Measurements from ENCODE around the gene EXOC3L4.

The EXOC3L4 gene

DNA sequence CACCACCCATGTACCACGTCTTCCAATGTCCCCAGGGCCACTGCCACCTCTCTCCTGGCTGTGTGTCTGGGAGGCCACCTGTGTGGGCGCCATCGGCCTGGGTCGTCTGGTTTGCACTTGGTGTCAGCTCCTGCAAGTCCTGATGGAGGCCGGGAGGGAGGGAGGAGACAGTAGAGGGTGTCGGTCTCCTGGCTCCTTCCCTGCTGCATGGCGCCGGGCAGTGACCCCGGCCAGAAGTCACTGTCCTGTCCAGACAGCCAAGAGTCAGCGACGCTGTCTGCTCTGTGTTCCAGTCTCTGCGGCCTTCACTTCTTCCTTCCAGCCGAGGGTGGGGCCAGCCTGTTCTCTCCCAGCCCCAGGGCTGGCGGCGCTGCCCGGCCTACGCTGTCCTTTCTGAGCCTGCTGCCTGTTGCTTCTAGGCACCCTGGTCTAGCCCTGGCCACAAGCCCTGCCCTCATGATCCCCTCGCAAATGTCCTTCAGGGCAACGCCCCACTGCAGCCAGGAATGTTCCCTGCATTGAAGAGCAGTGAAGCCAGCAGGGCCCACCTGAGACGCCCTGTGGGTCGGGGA lies 23.5 kb upstream of the EXOC3L4 start:
- DNase-seq (ENCODE audit: low read depth in 1 of 2, low spot score in 1 of 2), result no peak

DNA sequence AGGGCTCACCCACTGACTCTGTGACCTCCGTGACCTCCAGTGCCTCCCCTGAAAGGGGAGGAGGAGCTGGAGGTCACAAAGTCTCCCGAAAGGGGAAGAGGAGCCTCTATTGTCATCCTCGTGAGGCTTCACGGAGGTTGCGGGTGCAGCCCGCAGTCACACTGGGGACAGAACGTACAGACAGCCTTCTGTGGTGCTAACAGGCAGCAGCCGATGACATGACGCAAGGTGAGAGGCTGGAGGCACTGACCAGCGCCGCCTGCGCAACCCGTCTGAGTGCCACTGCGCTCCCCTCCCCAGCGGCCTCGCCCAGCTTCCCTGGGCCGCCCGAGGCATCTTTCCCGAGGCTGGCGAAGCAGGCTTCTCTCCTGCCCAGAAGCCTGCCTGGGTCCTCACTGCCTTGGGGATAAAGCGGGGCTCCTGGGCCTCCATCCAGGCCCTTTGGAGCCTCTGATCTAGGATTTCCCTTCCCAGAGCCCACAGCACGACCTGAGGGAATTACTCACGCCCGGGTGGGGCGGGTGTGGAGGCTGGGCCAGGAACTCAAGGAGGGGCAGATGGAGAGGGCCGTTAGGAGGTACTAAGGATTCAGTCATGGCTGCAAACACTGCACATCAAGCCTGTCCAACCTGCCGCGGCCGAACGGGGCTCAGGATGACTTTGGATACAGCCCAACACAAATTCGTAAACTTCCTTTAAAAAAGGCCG lies 22.8 kb upstream of the EXOC3L4 start:
- no peak for DNase-seq (ENCODE audit: low read depth in 1 of 2, low spot score in 1 of 2)

DNA sequence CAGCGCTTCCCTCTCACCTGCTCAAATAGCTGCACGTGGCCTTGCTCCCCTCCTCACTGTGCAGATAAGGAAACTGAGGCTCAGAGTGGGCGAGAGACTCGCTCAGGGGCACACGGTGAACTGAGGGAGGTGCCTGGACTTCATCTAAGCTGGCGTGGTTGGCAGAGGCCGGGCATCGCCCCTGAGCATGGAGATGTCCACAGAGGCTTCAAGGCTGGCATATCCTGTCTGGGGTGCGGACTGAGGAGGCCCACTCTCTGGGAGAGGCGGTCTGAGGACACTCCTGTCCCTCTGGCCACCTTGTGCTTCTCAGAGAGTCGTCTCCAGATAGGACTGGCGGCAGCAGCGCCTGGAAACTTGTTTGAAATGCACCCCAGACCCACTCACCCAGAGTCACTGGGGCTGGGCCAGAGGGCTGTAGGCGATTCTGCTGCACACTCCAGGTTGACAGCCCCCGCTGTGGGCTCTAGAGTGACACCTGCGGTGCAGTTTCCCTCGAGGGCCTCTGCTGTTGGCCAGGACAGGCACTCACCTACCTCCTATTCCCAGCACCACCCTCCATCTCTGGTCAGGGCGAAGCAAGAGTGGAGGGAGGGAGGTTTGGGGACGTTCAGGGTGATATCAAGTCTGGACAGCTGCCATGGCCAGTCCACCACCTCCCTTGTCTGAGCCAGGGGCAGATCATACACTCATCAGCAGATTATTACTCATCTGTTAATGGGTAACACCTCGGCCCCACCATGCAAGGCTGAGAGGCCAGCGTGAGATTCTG lies 21.7 kb upstream of the EXOC3L4 start:
- DNase-seq (ENCODE audit: low read depth in 1 of 2, low spot score in 1 of 2), result no peak

DNA sequence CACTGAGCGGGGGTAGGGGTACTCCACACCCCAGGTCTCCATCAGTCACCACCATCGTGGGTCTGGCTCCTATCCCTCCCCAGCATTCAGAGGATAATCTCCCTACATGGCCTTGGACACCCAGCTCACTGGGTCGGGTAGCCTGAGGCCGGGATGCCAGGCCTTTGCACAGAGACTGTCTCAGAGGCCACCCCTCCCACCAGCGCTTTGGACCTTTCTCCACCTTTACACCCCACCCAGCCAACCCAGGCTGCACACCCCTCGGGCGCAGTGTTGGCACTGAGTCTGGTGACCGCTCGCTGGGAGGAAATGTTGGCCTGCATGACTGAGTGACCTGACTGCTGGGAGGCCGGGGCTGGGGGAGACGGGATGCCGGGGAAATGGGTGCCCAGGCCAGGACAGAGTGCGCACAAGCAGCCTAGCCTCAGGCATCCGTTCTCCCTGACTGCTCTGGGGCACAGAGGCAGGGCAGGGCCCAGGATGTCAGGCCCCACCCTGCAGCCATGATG lies 21.1 kb upstream of the EXOC3L4 start:
- DNase-seq (ENCODE audit: low read depth in 1 of 2, low spot score in 1 of 2), result no peak

DNA sequence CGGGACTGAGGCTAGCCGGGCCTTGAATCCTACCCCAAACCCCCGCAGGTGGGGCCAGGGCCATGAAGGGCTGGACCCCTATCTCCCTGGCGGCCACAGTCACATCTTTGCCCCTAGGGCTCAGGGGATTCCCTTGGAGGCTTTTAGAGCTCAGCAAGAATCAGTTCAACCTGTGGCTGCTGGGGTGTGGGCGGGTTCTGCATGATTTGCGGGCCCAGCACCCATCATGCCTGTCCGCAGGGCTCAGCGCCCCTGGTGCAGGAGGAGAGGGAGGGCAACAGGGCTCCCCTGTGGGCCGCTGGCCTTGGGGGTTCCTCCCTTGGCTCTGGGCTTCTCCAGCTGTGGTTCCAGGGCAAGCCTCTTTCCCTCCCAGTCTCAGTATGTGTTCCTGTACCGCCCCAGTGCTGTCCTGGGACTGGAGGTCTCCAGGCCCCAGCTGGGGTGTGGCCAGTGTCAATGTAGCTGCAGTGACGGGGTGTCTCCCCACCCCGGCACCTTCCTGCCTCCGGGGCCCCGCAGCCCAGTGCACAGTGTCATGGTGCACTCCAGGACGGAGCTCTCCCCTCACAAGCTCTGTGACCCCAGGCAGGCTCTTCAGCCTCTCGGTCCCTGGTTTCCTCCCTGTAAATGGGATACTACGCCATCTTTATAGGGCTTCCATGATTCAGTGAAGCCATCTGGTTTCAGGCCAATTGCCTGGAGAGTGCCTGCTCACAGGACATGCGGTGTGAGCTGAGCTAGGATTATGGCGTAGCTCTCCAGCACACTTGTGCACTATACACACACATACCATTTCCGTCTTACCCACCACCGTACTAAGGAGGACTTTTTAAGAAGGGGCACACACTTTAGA lies 20.4 kb upstream of the EXOC3L4 start:
- DNase-seq (ENCODE audit: low read depth in 1 of 2, low spot score in 1 of 2), result no peak

DNA sequence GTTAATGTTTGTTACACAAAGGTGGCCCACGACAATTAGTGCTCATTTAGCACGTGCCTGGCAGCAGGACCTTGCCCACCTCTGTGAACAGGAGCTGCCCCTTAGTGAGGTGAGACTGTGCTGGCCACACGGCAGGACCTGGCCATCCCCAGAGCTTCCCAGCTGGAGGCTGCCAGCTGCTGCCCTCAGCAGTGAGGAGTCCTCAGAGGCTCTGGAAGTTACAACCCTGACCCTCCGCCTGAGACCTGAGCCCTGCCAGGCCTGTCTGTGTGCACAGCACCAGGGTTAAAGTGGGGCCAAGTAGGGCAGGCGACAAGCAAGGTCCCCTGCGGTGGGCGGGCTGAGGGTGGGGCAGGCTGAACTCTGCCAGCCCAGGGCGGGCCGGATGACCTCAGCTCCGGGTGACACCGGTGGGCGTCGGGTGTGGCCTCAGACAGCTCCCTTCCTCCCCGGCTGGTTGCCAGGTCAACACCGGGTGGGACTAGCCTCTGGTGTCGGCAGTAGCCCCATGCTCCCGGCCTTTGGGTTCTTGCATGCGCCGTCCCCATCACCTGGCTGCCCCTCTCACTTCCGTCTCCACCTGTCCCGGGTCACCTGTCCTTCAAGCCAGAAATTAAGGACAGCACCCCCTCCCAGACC lies 19.7 kb upstream of the EXOC3L4 start:
- DNase-seq (ENCODE audit: low read depth in 1 of 2, low spot score in 1 of 2), result no peak

DNA sequence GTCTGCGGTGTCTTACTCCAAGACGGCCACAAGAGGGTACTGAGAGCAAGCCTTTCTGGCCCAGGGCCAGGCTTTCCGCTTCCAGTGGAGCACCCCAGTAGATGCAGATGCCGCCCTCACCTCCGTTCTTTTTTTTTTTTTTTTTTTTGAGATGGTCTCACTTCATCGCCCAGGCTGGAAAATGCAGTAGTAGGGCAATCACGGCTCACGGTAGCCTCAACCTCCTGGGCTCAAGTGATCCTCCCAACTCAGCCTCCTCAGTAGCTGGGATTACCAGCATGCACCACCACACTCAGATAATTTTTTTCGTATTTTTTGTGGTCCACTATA lies 16.1 kb upstream of the EXOC3L4 start:
- DNase-seq (ENCODE audit: low read depth in 1 of 2, low spot score in 1 of 2), result peak in 1 of 2 donors; percentile 69

DNA sequence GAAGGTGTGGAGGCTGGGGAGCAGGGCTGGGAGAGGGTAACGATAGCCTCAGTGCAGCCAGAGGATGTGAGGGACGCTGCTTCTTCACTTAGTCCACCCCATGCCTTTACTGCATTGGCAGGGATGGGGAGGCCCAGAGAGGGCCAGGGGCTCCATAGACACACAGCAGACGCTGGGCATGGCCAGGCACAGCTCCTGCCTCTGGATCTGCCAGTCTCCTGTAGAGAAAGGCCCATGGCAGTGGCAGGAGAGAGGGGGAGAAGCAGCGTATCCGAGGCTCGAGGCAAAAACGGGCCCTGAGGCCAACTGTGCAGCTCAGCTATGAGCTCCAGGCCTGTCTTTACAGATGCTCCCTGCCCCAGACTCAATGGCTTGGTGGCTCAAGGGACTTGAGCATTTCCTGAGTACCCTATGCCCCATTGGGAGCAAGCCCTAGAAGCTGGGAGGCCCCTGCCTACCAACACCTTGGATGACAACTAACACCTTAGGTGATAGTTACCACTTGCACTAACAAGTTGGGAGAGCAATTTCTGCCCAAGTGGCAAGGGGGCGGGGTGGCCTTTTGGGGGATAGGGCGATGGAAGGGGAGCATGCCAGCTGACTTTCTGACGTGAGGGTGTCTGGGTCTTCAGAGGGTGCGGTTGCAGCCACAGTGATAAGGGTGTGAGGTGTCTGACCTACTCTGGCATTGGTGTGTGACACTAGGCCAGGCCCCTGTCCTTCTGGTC lies 15.5 kb upstream of the EXOC3L4 start:
- DNase-seq (ENCODE audit: low read depth in 1 of 2, low spot score in 1 of 2), result no peak

DNA sequence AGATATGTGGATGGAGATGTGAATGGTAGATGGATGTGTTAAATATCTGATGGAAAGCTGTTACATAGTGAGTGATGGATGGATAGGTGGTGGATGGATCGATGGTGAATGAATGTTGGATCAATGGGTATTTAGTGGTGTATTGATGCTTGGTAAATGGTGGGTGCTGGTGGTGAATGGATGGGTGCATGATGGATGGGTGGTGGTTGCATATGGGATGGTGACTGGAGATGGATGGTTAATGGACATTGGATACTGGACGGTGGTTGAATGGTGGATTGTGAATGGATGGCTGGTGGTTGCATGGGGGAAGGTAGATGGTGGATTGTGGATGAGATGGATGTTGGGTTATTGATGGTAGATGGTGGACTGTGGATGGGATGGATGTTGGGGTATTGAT lies 12.6 kb upstream of the EXOC3L4 start:
- no peak for DNase-seq (ENCODE audit: low read depth in 1 of 2, low spot score in 1 of 2)

DNA sequence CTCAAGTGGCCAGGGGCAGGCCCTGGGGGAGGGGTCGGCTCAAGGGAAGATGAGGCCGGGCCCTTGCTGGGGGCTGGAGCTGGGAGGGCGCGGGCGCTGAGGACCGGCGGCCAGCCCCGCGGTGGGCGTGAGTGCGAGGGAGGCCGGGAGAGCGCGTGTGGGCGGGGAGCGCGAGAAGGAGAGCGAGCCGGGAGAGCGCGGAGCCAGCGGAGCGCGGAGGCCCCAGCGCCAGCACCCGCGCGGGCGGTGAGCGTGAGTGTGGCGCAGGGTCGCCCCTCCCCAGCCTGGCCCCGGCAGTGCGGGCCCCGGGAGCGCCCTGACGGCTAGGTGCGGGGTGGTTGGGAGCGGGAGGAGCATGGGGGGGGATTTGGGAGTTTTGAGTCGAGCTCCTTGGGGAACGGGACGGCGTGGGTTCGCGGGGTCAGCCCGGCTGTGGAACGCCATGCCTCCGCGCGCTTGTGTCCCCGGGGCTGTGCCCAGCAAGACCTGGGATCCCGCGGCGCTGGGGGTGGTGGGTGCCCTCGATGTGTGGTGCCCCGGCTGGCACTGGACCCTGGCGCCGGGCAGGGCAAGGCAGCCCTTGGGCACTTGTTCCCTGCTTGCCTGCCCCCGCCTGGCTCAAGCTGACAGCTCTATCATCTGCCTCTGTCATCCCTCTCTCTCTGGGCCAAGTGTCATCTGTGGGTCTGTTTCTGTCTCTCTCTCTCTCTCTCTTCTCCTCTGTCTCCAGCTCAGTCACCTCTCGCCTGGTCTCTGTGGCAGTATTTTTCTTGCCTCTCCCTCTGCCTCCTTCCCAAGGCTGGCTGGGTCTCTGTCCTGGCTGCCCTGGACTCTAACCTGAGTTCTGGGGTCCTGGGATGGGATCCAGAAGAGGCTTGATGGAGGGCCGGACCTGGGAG lies 10.3 kb upstream of the EXOC3L4 start, which contains the start of gene LBHD2:
Gene LBHD2, plus strand, starts transcription at position 190 of the 899 bp plus-strand sequence. CDS start 1,803 bp downstream, outside the sequence.
- DNase-seq (ENCODE audit: low read depth in 1 of 2, low spot score in 1 of 2), result no peak

DNA sequence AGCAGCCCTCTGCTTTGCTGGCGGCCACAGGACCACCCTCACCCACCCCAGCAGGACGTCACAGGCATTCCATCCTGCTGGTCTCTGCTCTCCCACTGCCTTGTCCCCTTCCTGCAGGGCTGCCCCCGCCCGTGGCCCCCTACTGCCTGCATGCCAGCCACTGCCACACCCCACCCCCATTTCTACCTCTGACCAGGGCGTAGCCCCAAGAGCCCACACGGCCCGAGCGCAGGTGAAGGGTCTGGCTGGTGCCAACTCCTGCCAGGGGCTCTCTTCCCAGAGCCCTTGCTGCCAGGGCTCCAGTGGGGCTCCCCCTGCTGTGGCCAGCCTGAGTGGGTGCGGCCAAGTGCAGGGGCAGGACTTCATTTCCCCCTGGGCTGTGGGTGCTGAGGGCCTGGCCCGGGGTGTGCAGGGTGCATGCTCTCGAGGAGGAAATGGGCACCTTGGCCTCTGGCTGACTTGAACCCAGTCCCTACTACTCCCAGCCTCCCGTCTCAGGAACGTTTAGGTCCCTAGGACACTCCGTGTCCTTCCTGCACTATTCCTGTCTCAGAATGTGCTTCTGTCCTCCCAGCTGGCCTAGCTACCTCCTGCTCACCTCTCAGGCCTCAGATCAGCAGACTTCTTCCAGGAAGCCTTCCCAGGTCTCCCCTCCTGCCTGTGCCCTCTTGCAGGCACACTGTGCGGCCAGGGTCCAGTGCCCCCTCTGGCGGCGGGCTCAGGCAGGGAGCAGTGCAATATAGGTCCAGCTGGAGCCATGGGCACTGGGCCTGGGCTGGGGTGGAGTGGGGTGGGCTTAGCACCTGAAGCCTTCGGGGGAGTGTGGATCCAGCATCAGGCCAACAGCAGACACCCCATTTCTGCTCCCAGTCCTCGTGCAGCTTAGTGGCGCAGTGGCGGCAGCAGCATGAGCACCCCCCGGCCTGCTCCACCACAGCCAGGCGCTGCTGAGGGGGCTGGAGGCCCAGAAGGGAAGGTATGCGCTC lies 9.1 kb upstream of the EXOC3L4 start:
- DNase-seq (ENCODE audit: low read depth in 1 of 2, low spot score in 1 of 2), result no peak

DNA sequence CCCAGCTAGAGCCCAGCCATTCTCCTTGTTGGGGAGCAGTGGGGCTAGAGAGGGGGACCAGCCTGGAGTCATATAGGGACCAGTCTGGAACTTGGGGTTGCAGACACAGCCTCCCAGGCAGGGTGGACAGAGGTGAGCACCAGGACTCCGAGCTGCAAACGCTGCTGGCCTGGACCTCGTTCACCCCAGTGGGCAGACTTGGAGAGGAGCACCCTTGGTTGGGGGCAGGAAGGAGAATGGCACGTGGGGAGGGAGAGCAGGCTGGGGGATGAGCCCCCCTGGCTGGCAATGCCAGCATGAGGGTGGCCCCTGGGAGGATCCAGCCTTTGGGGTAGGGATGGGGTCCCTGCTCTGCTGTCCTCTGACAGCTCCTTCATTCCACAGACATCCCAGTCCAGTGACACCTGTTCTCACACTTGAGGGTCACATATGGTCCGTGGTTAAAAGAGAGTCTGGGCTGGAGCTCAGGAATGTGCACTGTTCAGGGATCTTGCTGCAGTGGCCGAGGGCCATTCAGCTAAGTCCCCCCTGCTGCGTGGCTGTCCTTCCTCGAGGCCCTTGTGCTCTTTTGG lies 7.7 kb upstream of the EXOC3L4 start:
- DNase-seq (ENCODE audit: low read depth in 1 of 2, low spot score in 1 of 2), result no peak

DNA sequence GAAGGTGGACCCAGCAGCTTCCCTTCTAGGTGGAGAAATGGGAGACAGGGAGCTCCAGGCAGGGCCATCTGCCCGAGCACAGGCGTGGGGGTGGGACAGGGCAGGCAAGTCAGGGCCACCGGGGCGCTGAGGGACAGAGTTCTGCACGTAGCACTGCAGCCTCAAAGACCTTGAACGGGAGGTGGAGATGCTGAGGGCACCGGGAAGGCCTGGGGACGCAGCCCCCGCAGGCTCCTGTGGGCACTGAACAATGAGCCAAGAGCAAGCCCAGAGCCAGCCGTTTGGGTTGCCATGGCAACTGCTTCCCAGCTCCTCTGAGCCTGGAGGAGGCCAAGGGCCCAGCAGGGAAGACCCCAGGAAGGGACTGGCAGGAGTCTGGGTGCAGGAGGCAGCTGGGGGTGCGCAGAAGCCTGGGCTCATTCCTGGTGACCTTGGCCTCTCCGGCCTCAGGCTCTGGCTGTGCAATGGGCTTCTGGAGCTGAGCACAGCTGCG lies 7.1 kb upstream of the EXOC3L4 start:
- DNase-seq (ENCODE audit: low read depth in 1 of 2, low spot score in 1 of 2), result no peak

DNA sequence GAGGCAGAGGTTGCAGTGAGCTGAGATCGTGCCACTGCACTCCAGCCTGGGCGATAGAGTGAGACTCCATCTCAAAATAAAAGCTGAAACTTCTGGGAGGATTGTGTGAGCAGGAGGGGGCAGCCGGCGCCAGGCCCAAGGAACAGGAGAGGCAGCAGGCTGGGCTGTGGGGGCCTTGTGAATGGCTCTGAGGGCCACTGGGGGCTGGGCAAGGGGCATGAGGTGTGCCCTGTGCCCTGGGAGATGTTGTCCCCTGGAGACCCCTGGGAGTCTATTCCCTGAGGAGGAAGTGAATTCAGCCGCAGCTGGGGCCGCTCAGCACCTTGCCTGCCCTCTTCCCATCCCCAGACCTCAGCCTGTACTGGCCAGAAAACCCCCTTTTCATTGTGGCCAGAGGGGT lies 5.6 kb upstream of the EXOC3L4 start:
- DNase-seq (ENCODE audit: low read depth in 1 of 2, low spot score in 1 of 2), result no peak

DNA sequence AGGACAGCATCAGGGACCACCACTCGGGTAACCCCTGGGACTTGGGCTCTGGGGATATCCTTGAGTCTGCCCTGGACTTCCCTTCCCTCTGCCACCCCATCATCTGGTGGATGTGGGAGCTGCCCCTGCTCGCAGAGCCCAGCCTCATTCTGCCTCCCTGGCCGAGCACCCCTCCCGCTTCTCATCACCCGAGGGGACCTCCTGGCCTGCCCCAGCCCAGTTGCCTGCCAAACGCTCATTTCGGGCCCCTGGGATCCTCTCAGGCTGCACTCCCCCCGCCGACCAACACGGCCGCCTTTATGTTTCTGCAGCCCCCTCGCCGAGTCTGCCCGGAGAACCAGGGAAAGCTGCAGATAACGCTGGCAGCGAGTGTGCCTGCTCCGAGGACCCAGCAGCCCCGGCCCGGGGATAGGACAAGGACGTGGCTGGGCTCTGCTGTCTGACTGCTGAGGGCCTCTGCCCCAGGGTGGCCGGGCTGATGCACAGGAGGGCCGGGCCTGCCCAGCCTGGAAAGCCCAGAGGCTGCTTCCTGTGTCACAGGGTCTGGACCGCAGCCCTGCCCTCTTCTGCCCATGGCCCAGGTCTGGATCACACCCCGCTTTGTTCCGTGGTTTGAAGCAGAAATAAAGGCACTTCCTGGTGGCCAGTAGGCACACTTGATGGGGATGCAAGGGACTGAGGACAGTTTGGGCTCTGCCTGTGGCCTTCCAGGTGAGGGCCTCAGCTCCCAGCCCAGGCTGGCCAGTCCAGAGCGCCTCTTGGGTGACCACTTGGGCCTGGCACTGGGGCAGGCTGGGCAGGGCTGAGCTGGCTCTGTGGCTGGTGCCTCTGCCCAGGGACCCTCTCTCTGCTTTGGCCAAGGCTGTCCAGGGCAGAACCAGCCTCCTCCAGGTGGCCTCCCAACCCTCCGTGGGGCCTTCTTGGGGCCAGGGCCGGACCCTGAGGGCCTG lies 4.9 kb upstream of the EXOC3L4 start:
- no peak for DNase-seq (ENCODE audit: low read depth in 1 of 2, low spot score in 1 of 2)

DNA sequence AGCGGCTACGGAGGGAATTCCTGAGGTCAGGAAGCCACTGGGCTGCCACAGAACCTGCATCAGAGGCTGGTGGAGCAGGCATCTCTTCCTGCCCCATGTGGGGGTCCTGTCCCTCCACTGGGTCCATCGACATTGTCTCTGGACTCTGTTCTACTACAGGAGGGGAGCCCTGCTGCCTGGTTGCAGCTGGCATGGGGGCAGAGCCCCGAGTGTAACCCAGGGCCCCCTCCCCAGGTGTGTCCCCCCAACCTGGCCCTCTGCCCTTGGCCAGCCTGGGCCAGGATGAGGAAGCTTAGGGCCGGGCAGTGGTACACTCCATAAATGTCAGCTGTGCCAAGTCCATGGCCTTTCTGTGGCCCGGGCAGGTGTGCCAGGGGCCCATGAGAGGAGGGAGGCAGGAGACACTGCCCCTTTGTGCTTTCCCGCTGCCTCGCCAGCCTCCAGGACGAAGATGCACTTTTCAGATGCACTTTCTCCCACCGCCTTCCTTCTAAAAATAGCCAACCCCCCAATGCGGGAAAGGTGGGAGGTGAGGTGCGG lies 4.0 kb upstream of the EXOC3L4 start:
- no peak for DNase-seq (ENCODE audit: low read depth in 1 of 2, low spot score in 1 of 2)
